ENCODE measurements around the gene RNASE7.
A peak's percentile ranks its signal among the peaks of the same experiment; 100 is the strongest.
"Not testable (repeated sequence)": the region's sequence is repeated elsewhere in the genome, so short reads cannot be mapped to it uniquely, and the experiment has no call there.

RNASE7 gene, protein sequence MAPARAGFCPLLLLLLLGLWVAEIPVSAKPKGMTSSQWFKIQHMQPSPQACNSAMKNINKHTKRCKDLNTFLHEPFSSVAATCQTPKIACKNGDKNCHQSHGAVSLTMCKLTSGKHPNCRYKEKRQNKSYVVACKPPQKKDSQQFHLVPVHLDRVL

DNA sequence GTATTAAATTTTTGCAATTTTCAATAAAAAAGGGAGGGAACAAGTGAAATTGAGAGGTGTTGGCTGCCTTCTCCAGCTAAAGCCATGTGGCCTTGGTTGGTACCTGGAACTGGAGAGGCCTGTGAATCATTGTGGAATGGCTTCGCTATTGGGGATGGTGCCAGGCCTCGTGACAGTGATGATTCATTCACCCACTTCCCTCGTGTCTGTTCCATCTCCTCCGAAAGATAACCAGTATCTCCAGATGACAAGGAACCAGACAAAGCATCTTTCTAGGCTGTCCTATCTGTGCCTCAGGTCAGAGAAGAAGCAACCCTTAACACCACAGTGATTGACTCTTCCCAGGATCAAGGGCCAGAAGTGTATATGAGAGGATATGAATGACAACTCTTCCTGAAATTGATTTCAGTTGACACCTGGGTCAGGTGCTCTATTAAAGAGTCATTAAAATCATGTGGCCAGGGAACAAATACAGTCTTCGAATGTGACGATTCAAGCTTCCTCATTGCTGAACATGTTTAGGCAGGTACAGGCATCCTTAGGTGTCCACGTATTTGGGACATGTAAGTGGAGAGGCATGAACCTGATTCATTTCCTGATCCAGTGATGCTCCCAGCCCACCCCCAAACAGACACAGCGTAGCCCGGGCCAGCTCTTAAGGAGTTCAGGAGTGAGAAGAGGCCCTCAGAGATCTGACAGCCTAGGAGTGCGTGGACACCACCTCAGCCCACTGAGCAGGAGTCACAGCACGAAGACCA lies at the start of gene RNASE7:
RNASE7 (plus strand) TSS at position 687 of the 758 bp plus-strand sequence. CDS start 631 bp downstream, outside the sequence.
- no peak for DNase-seq (ENCODE audit: low read depth in 3 of 3)

DNA sequence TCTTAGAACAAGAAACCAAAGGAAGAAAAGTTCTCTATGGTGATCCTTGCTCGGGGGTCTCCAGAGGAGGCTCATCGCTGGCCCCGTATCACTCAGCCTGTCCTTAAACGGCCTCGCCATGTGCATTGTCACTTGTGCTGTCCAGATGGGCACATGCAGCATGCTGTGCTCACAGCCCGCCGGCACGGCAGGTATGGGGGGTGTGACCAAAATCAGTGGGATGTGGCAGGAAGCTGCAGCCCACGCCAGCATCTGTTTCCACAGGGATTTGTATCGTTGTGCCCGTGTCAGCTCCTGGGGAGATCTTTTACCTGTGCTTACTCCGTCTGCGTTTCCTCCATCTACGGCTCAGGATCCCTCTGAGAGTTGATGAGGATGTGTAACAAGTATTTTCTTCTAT lies 45.6 kb upstream of the RNASE7 start:
- DNase-seq (ENCODE audit: low read depth in 3 of 3): no peak

DNA sequence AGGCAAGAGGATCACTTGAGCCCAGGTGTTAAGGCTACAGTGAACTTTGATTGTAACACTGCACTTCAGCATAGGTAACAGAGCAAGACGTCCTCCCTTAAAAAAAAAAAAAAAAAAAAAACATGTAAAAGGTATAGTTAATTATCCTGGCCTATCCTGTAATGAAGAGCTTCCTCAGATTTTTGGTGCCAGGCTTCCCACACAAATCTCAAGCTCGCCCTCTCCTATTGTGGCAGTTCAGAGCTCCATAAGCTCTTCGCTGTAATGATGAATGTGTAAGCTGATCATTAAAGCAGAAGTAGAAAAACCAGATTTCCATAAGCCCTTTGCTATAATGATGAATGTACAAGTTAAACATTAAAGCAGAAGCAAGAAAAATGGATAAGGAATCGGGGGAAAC lies 45.0 kb upstream of the RNASE7 start:
- DNase-seq (ENCODE audit: low read depth in 3 of 3): no peak

DNA sequence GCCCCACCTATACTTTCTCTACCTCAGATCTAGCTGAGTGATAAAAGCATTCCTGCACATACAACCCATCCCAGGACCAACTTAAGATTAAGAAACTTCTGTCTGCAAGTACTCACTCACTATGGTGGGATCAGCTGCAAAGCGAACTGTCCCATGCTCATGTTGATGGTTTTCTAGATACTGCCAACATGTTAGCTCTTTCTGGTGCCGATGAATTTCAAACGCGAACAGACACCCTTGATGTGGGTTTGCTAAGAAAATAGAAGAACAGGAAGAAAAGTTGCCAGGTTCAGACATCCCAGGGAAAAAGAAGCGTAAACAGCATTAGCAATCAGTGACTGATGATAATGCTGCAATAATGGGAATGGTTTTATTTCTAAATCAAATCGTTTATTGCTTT lies 44.6 kb upstream of the RNASE7 start:
- DNase-seq (ENCODE audit: low read depth in 3 of 3): no peak

DNA sequence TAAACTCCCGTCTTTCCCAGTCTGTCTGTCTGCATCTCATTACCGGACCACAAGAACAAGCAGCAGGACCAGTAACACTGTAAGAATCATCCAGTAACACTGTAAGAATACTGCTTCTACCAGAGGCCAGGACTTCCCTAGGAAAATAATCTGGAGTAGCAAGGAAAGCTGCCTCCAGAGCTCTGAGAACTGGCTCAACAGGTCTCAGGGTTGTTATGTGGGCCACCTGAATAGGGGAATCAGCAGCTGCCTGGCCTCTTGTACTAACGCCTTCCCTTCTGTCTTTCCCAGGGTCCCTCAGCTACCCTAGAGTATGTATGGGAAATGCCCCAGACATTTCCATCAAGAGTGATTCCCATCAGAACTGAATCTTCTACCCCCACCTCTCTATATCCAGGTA lies 44.0 kb upstream of the RNASE7 start:
- no peak for DNase-seq (ENCODE audit: low read depth in 3 of 3)

DNA sequence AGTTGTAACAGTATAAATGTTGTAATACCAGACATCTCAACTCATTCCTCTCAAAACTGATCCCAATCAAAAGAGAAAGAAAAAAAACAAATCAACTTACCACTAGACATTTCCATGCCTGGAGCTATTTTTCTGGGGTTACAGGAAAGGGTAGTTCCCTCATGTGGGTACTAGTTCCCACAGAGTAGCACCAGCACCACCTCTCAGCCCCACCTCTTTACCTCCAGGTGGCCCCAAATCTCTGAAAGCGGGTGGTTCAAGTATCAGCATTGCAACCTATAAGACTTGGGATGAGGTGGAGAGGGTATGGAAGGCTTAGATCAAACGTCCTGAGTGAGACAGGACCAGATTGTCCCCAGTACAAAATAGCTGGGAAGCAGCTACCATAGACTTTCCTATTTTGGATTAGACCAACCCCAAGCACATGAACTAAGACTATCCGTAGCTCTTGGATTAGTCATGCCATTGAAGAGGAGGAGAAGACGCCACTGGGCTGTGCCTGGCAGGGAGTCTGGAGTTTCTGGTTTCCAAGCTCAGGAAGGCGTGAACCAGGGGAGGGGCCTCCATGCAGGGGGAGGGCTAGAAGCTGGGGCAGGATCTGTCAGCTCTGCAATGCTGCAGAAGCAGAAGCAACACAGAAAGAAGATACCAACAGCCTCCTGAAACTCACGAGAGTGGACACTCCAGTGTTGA lies 43.3 kb upstream of the RNASE7 start, which contains the start of gene SLC39A2:
SLC39A2 (plus strand) TSS at position 620 of the 693 bp plus-strand sequence. CDS start 154 bp downstream, outside the sequence.
- no peak for DNase-seq (ENCODE audit: low read depth in 3 of 3)

DNA sequence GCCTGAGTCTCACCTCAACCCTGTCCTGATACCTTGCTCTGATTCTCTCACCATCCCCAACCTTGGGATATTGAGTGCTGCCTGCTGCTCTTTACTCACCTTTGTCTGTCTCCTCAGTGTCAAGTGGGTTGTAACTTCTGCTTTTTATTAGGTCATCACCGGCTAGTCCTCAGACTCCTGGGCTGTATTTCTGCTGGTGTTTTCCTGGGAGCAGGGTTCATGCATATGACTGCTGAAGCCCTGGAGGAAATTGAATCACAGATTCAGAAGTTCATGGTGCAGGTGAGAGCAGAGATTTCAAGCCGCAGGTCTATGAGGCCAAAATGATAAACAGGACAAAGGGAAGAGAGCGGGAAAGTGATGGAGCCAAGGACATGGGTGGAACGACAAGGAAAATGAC lies 42.6 kb upstream of the RNASE7 start:
- DNase-seq (ENCODE audit: low read depth in 3 of 3): no peak

DNA sequence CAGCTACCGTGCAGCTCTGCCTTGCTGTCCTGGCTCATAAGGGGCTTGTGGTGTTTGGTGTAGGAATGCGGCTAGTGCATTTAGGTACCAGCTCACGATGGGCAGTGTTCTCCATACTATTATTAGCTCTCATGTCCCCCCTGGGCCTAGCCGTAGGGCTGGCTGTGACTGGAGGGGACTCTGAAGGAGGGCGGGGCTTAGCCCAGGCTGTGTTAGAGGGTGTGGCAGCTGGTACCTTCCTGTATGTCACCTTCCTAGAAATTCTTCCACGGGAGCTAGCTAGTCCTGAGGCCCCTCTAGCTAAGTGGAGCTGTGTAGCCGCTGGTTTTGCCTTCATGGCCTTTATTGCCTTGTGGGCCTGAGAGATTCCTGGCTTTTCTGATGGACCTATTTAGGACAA lies 40.9 kb upstream of the RNASE7 start:
- no peak for DNase-seq (ENCODE audit: low read depth in 3 of 3)

DNA sequence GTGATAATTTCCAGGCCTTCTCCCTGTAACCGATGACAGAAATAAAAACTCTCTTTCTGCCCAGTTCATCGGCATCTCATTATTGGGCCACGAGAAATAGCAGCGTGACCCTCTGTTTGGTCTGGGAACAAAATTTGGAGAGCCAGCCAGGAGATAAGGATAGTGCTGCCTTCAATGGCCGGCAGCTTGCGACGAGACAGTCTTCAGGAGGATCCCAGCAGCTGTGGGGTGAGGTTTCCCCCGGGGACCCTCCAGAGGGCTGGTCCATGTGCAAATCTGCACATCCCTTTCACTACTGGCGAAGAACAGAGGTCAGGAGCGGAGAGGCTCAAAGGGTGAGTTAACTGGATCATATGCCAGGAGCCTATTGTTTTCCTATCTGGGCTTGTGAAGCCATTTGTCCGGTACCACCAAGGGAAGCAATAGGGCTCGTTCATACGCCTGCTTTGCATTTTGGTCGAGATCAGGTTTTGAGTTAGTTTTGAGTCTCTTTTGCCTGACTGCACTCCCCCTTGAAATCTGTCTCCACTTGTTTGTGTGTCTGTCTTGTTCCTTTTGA lies 38.3 kb upstream of the RNASE7 start:
- DNase-seq (ENCODE audit: low read depth in 3 of 3): no peak

DNA sequence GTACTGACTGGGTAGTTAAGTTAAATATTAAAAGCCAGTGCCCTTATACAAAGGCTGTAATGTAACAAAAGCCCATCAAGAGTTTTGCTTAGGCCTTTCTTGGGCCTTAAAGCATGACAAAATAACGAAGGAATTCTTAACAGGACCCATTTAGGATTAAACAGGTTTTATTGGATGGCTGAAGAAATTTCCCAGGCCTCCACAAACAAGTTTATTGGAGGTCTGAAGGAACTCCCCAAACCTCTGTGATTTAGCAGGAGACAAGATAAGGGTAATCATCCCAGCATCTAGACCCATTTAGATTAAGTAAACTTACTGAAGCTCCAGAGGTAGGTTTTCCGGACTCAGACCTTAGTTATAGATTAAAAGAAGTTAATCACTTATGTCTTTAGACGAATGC lies 32.4 kb upstream of the RNASE7 start:
- not testable (repeated sequence) for DNase-seq (ENCODE audit: low read depth in 3 of 3)

DNA sequence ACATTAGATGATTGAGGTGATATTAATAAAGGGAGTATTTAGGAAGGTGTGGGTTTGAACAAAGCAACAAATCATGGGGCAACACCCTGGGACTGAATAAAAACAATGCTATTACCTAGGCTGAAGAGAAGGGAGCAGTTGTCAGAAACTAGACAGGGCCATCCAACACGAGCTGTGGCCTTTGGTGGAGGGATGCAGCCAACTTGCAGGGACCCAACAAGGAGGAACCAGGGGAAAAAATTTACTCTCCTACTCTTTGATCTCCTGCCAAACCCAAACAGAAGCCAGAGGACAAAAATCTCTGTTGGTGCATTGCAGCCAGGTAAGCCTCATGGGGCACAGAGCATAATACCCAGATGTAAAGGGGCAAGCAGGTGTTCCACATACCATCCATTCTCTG lies 31.0 kb upstream of the RNASE7 start:
- no peak for DNase-seq (ENCODE audit: low read depth in 3 of 3)

DNA sequence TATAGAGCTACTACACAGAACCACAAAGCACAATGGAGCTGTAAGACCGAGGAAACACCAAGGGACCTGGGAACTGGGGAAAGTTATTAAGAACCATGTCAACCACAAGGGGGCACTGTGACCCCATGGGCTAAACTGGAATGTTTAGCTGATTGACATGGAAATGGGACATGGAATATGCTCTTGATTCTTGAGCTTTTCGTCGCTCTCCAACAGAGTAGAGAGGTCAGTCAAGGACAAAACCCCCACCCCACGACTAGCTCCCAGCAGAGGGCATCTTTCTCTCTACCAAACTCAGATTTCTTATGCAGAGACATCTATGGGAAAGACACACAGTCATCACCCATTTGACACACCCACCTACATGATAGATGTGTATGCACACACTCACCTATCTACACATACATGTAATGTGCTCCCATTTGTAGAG lies 27.4 kb upstream of the RNASE7 start:
- DNase-seq (ENCODE audit: low read depth in 3 of 3): peak; percentile 65 to 80 (median 77)

DNA sequence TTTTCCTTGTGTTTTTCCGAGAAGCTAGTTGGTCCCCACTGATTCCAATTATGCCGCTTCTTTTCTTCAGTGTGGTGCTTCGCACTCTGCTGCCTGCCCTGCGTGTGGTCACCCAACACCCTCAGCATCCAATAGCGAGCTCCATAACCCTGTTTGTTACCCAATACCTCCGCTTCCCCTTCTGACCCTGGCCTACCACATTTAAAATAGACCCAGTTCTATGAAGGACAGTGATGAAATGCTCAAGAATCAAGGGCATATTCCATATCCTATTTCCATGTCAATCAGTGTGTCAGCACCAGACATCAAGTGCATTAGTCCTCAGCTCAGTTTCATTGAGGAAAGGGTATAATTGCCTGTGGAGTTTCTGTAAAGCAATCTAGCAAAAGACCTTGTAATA lies 26.9 kb upstream of the RNASE7 start:
- no peak for DNase-seq (ENCODE audit: low read depth in 3 of 3)

DNA sequence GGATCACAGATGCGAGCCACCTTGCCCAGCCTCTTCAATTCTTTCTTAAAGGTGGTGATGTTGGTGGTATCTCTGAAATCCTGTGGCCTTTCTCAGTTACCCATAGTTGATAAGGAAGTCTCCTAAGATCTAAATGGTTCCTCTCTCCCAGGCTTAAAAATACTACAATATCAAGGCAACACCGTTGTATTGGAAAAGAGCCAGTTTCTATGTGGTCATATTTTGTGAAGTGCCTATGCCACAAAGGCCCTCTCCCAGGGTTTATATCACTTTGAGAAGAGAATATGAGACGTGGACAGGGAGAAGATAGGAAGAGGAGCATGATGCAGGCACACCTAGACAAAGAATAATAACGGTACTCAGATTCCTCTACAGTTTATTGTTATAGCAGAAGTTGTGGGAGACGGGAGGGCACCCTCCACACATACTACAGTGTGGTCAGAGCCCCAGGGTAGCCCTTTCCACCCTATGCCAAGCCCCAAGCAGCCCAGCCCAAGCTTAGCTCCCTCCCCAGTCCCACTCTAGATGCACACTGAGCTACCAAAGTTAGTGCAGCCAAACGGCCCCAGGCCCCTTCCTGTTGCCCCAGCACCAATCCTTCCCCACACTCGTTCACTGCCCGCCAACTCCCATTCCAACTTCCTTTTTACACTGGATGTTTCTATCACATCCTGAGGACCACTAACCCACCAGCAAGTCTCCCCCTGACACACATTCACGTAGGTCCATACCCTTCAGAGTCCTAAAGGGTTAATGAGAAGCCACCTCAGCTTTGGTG lies 25.6 kb upstream of the RNASE7 start:
- no peak for DNase-seq (ENCODE audit: low read depth in 3 of 3)

DNA sequence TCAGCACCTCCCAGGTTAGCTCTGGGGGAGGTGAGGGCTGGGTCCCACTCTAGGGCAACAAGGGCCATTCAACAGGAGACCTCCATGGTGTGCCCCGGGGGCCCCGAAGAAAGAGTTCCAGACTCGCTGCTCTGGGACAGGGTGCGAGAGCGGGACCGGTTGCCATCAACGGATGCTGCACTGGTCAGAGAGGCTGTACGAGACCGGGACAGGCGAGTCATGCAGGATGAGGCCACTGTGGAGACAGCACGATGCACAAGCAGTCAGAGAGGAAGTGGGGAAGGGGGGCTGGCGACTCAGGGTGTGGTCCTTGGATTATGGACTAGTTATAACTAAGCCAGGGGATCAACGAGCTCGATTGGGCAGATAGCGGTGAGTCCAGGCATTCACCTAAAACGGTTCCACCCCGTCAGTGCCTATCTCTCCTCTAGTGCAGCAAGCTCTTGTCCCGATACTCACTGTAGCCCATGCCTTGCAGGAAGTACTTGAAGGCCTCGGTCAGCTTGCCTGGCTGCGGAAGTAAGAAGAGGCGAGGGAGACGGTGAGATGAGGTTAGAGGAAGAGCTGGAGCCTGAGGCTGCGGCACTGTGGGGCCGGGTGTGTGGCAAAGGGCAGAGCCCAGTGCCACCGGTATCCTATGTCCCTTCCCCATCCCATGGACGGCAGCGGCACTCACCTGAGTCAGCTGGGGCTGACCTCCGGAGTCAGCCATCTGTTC lies 24.5 kb upstream of the RNASE7 start:
- DNase-seq (ENCODE audit: low read depth in 3 of 3): no peak

DNA sequence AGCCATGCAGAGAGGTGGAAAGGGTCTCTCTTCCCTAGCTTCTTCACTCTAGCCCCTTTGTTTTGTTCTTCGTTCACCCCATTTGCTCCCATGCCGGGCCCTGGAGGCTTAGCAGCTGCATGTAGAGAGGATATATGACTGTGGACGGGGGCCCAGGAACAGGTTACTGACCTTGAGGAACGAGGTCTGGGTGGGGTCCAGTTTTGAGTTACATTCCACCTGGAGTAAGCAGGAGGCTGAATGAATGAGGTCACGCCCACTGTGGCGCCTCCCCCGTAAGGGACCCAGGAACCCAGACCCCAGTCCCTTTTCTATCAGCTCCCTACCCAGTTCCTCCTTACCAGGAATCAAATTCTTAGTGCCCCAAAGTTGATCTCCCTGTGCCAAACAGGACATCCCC lies 23.9 kb upstream of the RNASE7 start:
- DNase-seq (ENCODE audit: low read depth in 3 of 3): no peak

DNA sequence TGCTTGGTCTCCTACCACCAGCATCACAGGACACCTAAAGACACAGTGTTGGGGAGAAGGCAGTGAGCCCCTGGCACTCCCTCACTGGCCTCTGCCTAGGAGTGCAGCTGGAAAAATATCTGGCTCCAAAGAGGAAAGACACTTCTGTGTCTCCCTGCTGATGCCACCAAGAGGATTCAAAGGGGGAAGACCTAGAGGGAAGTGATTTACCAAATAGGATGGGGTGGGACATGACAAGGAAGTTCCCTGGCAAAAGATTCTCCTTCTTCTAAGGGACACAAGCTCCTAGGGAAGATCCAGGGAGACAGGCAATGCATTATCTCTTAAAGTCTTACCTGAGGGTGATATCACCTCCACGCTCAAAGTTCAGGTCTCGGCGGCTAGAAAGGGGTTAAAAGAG lies 23.4 kb upstream of the RNASE7 start:
- DNase-seq (ENCODE audit: low read depth in 3 of 3): no peak

DNA sequence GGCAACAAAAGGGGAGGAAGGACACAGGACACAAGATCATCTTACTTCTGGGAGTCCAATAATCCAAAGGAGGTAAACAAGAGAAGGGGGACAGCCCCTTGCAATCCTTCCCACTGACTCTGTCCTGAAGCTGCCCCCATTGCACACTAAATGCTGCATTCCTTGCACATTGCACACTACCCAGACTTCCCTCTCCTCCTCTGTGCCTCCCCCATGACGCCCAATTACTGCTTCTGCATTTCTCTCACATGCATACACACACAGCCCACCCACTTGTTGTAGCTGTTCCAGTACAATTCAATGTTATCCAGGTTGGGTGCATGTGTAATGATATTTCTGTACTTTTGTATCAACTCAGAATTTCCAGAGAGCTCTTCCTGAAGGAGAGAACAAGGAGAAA lies 22.8 kb upstream of the RNASE7 start:
- no peak for DNase-seq (ENCODE audit: low read depth in 3 of 3)

DNA sequence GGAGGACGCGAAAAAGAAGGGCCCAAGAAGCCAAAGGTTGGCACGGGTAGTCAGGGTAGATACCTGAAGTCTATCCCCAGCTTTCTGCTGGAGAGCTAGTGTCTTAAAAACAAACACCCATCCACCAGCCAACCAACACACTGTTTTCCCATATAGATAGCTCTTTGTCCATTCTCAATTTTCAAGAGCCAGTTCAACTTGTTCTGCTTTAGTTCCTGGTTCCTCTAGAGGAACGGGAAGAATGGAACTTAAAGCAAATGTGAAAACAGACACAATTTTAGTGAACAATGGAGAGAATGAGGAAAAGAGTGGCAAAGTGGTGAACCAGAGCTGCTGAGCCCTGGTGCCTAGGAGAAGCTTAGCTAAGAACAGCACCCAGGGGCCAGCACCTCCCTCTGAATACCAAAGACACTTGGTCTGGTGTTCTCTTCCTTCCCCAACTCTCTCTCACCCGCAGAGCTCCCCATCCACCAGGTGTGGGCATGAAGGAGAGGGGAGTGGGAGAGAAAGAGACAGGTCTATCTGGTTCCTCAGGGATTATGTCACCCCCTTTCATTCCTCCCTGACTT lies 21.1 kb upstream of the RNASE7 start:
- DNase-seq (ENCODE audit: low read depth in 3 of 3): no peak

DNA sequence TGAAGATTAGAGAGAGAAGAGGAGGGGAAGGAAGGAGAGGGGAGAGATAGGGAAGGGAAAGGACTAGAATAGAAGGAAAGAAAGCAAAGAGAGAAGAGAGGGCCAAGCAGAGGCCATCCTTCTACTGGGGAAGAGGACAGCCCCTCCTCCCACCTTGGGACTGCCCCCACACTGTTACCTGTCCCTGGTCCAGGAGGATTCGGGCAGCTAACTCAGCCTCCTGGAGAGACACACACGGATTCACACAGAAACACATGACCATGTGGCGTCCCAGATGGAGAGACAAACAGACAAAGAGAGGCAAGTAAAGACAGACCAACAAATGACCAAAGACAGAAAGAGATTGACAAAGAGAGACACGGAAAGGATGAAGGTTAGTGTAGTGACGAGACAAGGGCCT lies 19.5 kb upstream of the RNASE7 start:
- DNase-seq (ENCODE audit: low read depth in 3 of 3): no peak

DNA sequence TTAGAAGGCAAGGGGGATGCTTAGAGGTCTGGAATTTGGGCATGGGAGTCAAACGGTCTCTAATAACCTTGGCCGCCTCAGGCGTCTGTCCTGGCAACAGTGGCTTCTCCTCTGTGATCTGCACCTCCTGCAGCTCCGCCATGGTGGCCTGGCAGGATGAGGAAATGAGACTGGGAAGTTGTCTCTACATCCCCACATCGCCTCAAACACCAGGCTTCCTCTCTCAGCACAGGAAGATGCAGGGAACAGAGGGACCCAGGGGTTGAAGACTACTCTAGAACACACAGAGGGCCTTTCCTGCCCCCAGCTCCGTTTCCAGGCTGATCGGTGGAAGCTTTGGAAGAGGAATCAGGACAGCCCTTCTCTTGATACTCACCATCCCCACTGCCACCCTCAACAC lies 19.0 kb upstream of the RNASE7 start:
- DNase-seq (ENCODE audit: low read depth in 3 of 3): no peak
